WI38 (cell line): ENCODE measurements around the gene CYP11A1.

Source experiments
- H3K4me3 ChIP-seq: 2 replicates; pipeline ENCODE4 v1.5.1; 2011; ENCODE audit warnings: low read depth, mild to moderate bottlenecking, control low read depth, low read length
- TF ChIP-seq, protein P1 (sequence below): IDR thresholded peaks from 2 replicates; pipeline ENCODE4 v1.5.1; 2012; ENCODE audit warnings: low read depth, mild to moderate bottlenecking, control low read depth, low read length

Gene CYP11A1

GRCh38 chr15:74340150-74340549 is 27.3 kb downstream of the CYP11A1 start:
- H3K4me3 ChIP-seq: no peak overlapping the region
- TF ChIP-seq, protein P1, sequence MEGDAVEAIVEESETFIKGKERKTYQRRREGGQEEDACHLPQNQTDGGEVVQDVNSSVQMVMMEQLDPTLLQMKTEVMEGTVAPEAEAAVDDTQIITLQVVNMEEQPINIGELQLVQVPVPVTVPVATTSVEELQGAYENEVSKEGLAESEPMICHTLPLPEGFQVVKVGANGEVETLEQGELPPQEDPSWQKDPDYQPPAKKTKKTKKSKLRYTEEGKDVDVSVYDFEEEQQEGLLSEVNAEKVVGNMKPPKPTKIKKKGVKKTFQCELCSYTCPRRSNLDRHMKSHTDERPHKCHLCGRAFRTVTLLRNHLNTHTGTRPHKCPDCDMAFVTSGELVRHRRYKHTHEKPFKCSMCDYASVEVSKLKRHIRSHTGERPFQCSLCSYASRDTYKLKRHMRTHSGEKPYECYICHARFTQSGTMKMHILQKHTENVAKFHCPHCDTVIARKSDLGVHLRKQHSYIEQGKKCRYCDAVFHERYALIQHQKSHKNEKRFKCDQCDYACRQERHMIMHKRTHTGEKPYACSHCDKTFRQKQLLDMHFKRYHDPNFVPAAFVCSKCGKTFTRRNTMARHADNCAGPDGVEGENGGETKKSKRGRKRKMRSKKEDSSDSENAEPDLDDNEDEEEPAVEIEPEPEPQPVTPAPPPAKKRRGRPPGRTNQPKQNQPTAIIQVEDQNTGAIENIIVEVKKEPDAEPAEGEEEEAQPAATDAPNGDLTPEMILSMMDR: no peak

- TF ChIP-seq, protein P1: no peak
Observed at GRCh38 chr15:74339371-74339770, 28.1 kb downstream of the CYP11A1 start.

DNA sequence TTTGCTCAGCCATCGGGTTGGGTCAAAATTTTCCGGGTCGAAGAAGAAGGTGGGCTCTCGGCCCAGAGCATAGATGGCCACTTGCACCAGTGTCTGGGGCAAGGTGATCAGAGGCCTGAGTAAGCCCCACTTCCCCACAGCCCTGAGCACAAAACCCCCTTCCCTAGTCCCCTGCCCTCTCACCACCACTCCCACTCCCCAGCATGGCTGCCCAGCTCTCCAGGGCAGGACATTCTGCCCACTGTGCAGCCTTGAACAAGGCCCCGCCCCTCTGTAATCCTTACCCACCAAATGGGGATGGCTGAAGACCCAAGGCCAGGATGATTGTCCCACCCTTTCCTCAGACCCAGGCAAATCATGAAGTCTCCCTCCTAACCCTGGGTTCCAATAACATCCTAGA is 28.8 kb downstream of the CYP11A1 start:
- H3K4me3 ChIP-seq: no peak overlapping the region

More at GRCh38 chr15:74339371-74339770, 28.1 kb downstream of the CYP11A1 start:
- H3K4me3 ChIP-seq: no peak overlapping the region

DNA sequence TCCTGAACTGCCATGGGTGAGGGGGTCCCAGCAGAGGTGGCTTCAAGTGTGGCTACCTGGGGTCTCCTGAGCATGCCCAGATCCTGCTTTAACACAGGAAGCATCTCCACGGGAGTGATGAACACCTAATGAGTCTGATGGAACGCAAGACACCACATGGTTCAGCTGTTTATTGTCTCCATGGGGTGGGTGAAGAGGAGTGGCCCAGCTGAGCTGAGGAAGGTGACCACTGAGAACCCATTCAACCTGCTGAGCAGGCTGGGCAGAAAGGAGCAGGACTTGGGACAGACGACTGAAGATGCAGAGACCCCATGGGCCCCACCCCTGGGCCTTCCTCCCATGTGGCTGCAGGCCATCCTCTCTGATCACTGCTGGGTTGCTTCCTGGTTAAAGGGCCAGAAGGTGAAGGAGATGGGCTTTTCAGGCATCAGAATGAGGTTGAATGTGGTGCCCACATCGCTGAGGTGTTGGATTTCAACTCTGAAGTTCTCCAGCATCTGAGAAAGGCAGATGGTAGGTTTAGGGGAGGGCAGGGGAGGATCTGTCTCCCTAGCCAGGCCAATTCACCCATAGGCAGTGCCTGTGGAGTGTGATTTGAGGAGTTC is 29.7 kb downstream of the CYP11A1 start:
- TF ChIP-seq, protein P1: no peak
- no peak overlapping the region for H3K4me3 ChIP-seq

More for the DNA sequence above, 28.8 kb downstream of the CYP11A1 start:
- TF ChIP-seq, protein P1: no peak

DNA sequence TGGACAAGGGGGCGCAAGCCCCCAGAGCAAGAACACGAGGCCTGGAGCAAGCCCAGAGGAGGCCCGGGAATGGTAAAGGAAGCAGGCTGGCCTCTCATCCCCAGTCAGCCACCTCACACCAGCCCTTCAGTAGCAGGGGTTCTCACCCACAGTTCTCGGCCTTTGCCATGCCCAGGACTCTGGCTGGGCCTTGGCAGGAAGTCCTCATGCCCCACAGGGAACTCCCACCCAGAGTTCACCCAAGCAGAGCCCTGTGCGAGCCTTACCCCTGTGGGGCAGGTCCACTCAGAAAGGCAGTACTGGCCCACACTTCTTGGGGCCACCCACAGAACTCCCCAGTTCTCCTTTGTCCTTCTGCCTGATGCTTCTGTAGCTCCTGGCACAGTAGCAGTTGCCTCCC is 30.3 kb downstream of the CYP11A1 start:
- H3K4me3 ChIP-seq: no peak overlapping the region
- TF ChIP-seq, protein P1: no peak

- no peak overlapping the region for H3K4me3 ChIP-seq
- TF ChIP-seq, protein P1: no peak
Observed at GRCh38 chr15:74336061-74337005, 31.1 kb downstream of the CYP11A1 start.

GRCh38 chr15:74335396-74335795 is 32.0 kb downstream of the CYP11A1 start:
- TF ChIP-seq, protein P1: no peak
- H3K4me3 ChIP-seq: no peak overlapping the region
